Measurements from ENCODE around the gene EIF2D.
"Not testable (repeated sequence)": the region's sequence is repeated elsewhere in the genome, so short reads cannot be mapped to it uniquely, and the experiment has no call there.

Gene EIF2D

GRCh38 chr1:206582537-206582936 is 29.7 kb downstream of the EIF2D start:
- TF ChIP-seq, protein P1, sequence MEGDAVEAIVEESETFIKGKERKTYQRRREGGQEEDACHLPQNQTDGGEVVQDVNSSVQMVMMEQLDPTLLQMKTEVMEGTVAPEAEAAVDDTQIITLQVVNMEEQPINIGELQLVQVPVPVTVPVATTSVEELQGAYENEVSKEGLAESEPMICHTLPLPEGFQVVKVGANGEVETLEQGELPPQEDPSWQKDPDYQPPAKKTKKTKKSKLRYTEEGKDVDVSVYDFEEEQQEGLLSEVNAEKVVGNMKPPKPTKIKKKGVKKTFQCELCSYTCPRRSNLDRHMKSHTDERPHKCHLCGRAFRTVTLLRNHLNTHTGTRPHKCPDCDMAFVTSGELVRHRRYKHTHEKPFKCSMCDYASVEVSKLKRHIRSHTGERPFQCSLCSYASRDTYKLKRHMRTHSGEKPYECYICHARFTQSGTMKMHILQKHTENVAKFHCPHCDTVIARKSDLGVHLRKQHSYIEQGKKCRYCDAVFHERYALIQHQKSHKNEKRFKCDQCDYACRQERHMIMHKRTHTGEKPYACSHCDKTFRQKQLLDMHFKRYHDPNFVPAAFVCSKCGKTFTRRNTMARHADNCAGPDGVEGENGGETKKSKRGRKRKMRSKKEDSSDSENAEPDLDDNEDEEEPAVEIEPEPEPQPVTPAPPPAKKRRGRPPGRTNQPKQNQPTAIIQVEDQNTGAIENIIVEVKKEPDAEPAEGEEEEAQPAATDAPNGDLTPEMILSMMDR (IDR thresholded peaks at IDR 0.05; ENCODE audit: low read length, missing control alignments) = no peak
- DNase-seq (ENCODE audit: low read depth) = no peak
- H3K4me3 ChIP-seq (replicated peaks; ENCODE audit: low read depth, low read length) = no peak overlapping the region

DNA sequence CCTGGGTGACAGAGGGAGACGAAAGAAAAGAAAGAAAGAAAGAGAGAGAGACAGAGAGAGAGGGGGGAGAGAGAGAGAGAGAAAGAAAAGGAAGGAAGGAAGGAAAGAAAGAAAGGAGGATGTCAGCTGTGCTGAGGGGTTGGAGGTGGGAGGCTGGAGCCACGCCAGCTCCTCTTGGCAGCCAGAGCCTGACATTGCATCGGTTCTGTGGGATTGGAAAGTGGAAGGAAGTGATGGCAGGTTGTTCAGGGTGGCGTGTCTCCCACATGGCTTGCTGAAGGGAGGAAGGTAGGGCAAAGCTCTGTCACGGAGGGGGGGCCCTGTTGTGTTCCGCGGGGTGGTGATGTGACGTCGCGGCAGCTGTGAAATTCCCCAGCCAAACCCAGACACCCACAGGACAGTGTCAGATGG is 30.7 kb downstream of the EIF2D start:
- no peak overlapping the region for H3K4me3 ChIP-seq (replicated peaks; ENCODE audit: low read depth, low read length)
- TF ChIP-seq, protein P1 (IDR thresholded peaks at IDR 0.05; ENCODE audit: low read length, missing control alignments) = no peak
- DNase-seq (ENCODE audit: low read depth) = no peak

DNA sequence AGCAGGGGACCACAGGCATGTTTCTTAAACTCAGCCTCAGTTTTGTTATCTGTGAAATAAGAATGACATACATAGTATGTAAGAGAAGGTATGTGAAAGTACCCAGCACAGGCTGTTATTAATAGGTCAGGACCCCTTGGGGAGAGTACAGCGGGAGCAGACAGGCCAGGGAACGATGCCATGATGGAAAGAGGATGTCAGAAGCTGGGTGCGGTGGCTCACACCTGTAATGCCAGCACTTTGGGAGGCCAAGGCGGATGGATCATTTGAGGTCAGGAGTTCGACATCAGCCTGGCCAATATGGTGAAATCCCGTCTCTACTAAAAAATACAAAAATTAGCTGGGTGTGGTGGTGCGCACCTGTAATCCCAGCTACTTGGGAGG is 31.2 kb downstream of the EIF2D start:
- H3K4me3 ChIP-seq (replicated peaks; ENCODE audit: low read depth, low read length); DNase-seq (ENCODE audit: low read depth): not testable (repeated sequence)

- TF ChIP-seq, protein P1 (IDR thresholded peaks at IDR 0.05; ENCODE audit: low read length, missing control alignments) = no peak
- no peak for DNase-seq (ENCODE audit: low read depth)
- no peak overlapping the region for H3K4me3 ChIP-seq (replicated peaks; ENCODE audit: low read depth, low read length)
Measured at GRCh38 chr1:206580438-206581113, 31.7 kb downstream of the EIF2D start.

- H3K4me3 ChIP-seq (replicated peaks; ENCODE audit: low read depth, low read length) = no peak overlapping the region
- TF ChIP-seq, protein P1 (IDR thresholded peaks at IDR 0.05; ENCODE audit: low read length, missing control alignments) = no peak
- no peak for DNase-seq (ENCODE audit: low read depth)
Measured at GRCh38 chr1:206579747-206580437, 32.4 kb downstream of the EIF2D start.

- DNase-seq (ENCODE audit: low read depth) = no peak
- no peak overlapping the region for H3K4me3 ChIP-seq (replicated peaks; ENCODE audit: low read depth, low read length)
- TF ChIP-seq, protein P1 (IDR thresholded peaks at IDR 0.05; ENCODE audit: low read length, missing control alignments) = no peak
Measured at GRCh38 chr1:206578978-206579374, 33.3 kb downstream of the EIF2D start.

DNA sequence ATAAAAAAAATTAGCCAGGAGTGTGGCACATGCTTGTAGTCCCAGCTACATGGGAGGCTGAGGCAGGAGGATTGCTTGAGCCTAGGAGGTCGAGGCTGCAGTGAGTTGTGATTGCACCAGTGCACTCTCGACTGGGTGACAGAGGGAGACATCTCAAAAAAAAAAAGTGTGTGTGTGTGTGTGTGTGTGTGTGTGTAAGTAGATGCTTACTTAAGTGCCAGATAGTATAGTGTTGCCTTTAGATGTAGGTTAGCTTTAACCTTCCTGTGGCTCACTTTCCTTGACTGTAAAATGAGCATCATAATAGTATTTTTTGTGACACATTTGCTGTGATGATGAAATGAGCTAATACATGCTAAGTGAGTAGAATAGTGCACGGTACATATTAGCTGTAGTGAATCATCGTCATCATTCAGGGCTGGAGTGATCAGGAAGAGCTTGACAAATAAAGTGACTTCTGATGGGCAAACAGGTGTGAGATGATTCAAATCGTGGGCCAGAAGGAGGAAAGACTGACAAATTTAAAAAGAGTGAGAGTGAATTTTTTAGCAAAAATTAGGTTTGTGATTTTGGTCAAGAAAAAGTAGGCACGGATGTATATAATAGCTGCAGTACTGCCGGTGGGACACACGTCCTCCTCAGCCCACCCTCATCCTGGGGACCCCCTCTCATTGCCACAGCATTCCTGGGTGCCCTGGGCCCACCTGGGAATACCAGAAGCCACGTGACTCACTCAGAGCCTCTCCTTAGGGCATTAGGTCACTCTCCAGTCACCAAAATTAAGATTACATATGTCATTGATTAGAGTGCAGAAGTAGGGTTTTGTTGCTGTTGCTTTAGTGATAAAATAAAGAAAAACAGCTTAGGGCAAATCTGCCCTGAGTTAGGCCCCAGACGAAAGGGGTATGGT is 33.9 kb downstream of the EIF2D start:
- TF ChIP-seq, protein P1 (IDR thresholded peaks at IDR 0.05; ENCODE audit: low read length, missing control alignments) = no peak
- no peak overlapping the region for H3K4me3 ChIP-seq (replicated peaks; ENCODE audit: low read depth, low read length)
- no peak for DNase-seq (ENCODE audit: low read depth)
